Endothelial cell of umbilical vein (primary cell): ENCODE data around the gene ADCY5. TPM values are rescaled to one million over a fixed set of nuclear protein-coding genes. Genes with fewer than 3 reads are reported as not detected.

Source experiments
- BruUV-seq: library from RNA; stranded (reverse); fragments of 400-500 nt; replicated peaks from 2 replicates; lab custom pipeline; 2021; lab: Mats Ljungman, UMichigan
- CTCF ChIA-PET: fragments of 300-600, 350-600 bp; sonication (Branson Sonifier 250); formaldehyde crosslinking; loops from one replicate; lab custom pipeline; 2021; ENCODE audit warnings: antibody characterized with exemption, inconsistent platforms; lab: Charles Lee
- POLR2A ChIA-PET: fragments of 300-600, 350-600 bp; sonication (Branson Sonifier 250); formaldehyde crosslinking; loops from one replicate; lab custom pipeline; 2021; ENCODE audit warnings: antibody characterized with exemption, inconsistent platforms; lab: Charles Lee
- DNase-seq: peaks from one replicate; pipeline ENCODE4 v3.0.0-alpha.2; 2011; ENCODE audit warnings: low read depth, low spot score
- FAIRE-seq: peaks from 2 replicates; lab custom pipeline; 2011; peaks lifted over from hg19 to GRCh38; lab: Jason Lieb, UNC
- H2AFZ ChIP-seq: 2 replicates; pipeline ENCODE4 v1.6.0; 2012; ENCODE audit warnings: low read depth, low read length, control low read depth, inconsistent platforms
- H3K27ac ChIP-seq: 2 replicates; pipeline ENCODE4 v1.5.1; 2011; ENCODE audit warnings: low read depth, mild to moderate bottlenecking, control low read depth, low read length, moderate library complexity; ENCODE audit not compliant: insufficient read depth
- H3K27me3 ChIP-seq, 2 experiments: 2 replicates each; pipeline versions ENCODE4 v1.6.0 to v1.6.1; 2011; ENCODE audit warnings: low read length in 2 of 2, mixed read lengths in 1 of 2; ENCODE audit not compliant: control insufficient read depth in 2 of 2, insufficient read depth in 2 of 2
- H3K36me3 ChIP-seq, 2 experiments: 2 replicates in 1 of 2; 3 replicates in 1 of 2; pipeline ENCODE4 v1.5.1; 2011; ENCODE audit warnings: low read length in 2 of 2, mild to moderate bottlenecking in 1 of 2, moderate library complexity in 1 of 2; ENCODE audit not compliant: control insufficient read depth in 2 of 2, insufficient read depth in 2 of 2; ENCODE audit errors: extremely low read depth in 1 of 2
- H3K4me1 ChIP-seq: 3 replicates; pipeline ENCODE4 v1.5.1; 2011; ENCODE audit warnings: mild to moderate bottlenecking, low read length; ENCODE audit not compliant: control insufficient read depth, insufficient read depth; ENCODE audit errors: extremely low read depth
- H3K4me2 ChIP-seq: 2 replicates; pipeline ENCODE4 v1.6.1; 2011; ENCODE audit warnings: low read length, control low read depth, mixed read lengths; ENCODE audit not compliant: insufficient read depth
- H3K4me3 ChIP-seq, 3 experiments: fragments of 200-600 bp in 1 of 3; sonication (generic), shearing (Covaris generic) in 1 of 3; replicated peaks in 1 of 3; 2 replicates each; pipeline ENCODE4 v1.5.1; 2011 to 2016; ENCODE audit warnings: control low read depth in 3 of 3, low read length in 3 of 3, mild to moderate bottlenecking in 2 of 3, inconsistent platforms in 1 of 3, low read depth in 1 of 3, moderate library complexity in 1 of 3; ENCODE audit not compliant: insufficient read depth in 1 of 3
- H3K79me2 ChIP-seq: 2 replicates; pipeline ENCODE4 v1.6.0; 2012; ENCODE audit warnings: low read length, inconsistent platforms; ENCODE audit not compliant: control insufficient read depth, insufficient read depth
- H3K9ac ChIP-seq: replicated peaks from 2 replicates; pipeline ENCODE3; 2011; ENCODE audit warnings: low read length, control low read depth; ENCODE audit not compliant: insufficient read depth; ENCODE audit errors: extremely low read depth
- H3K9me1 ChIP-seq: replicated peaks from 3 replicates; pipeline ENCODE4 v1.6.0; 2011; ENCODE audit warnings: mild to moderate bottlenecking, low read length; ENCODE audit not compliant: control insufficient read depth, insufficient read depth; ENCODE audit errors: extremely low read depth
- H3K9me3 ChIP-seq: replicated peaks from 2 replicates; pipeline ENCODE4 v1.5.1; 2012; ENCODE audit warnings: low read length, inconsistent platforms; ENCODE audit not compliant: control insufficient read depth, insufficient read depth
- H4K20me1 ChIP-seq: replicated peaks from 2 replicates; pipeline ENCODE3; 2011; ENCODE audit warnings: mild to moderate bottlenecking, low read length; ENCODE audit not compliant: control insufficient read depth, insufficient read depth; ENCODE audit errors: extremely low read depth
- EZH2 ChIP-seq: IDR thresholded peaks from 2 replicates; pipeline ENCODE4 v1.6.1; 2012; ENCODE audit warnings: borderline replicate concordance, low read depth, mild to moderate bottlenecking, moderate library complexity, low read length, inconsistent platforms; ENCODE audit not compliant: severe bottlenecking
- FOS ChIP-seq: IDR thresholded peaks from 2 replicates; pipeline ENCODE4 v1.6.1; 2011; ENCODE audit warnings: mild to moderate bottlenecking, low read length, moderate library complexity, borderline replicate concordance; ENCODE audit not compliant: insufficient read depth
- GATA2 ChIP-seq: IDR thresholded peaks from 2 replicates; pipeline ENCODE4 v1.7.0; 2011; ENCODE audit warnings: low read depth, mild to moderate bottlenecking, moderate library complexity, mixed read lengths, low read length; ENCODE audit not compliant: insufficient read length, insufficient read depth
- JUN ChIP-seq: IDR thresholded peaks from 2 replicates; pipeline ENCODE4 v1.6.1; 2011; ENCODE audit warnings: borderline replicate concordance, low read depth; ENCODE audit not compliant: insufficient read length, insufficient read depth
- MYC ChIP-seq: IDR thresholded peaks from one replicate; pipeline ENCODE4 v1.6.1; 2011; ENCODE audit warnings: mild to moderate bottlenecking, low read depth, low read length
- POLR2A ChIP-seq: IDR thresholded peaks from 2 replicates; pipeline ENCODE4 v1.6.1; 2012; ENCODE audit warnings: low read depth, mild to moderate bottlenecking, control low read depth, low read length
- POLR2AphosphoS5 ChIP-seq: IDR thresholded peaks from 2 replicates; pipeline ENCODE4 v1.6.1; 2012; ENCODE audit warnings: low read depth, mild to moderate bottlenecking, control low read depth, low read length, moderate library complexity; ENCODE audit not compliant: insufficient read depth
- dilution Hi-C: fragments of 300-500 bp; cut with MboI; formaldehyde crosslinking; loops from one replicate; pipeline ENCODE4 v1.15.0; 2019; ENCODE audit warnings: low sequenced_read_pairs; ENCODE audit not compliant: extremely low pct_ligation_motif_present
- intact Hi-C: fragments of 100-400 bp; cut with micrococcal nuclease; formaldehyde crosslinking; loops from one replicate; pipeline ENCODE4 v1.10.0; 2022
- polyA plus RNA-seq, 4 experiments: library from polyadenylated mRNA; depleted of rRNA in 3 of 4; stranded (reverse) in 3 of 4; unstranded in 1 of 4; fragments of >200 nt; gene quantifications; 2 replicates each; pipeline versions ENCODE4 v1.2.1 to v1.2.3, GENCODE V29; 2011 to 2012; ENCODE audit warnings: missing spikeins in 1 of 4
- total RNA-seq: library from RNA; stranded (reverse); gene quantifications from 2 replicates; pipeline ENCODE4 v1.2.3, GENCODE V29; 2021
- TF ChIP-seq, protein P1 (sequence below), 2 donors: IDR thresholded peaks; 1 replicate in 1 of 2; 2 replicates in 1 of 2; pipeline ENCODE4 v1.5.1; 2011; ENCODE audit warnings: low read length in 2 of 2, mild to moderate bottlenecking in 2 of 2, moderate library complexity in 2 of 2, control low read depth in 1 of 2, inconsistent platforms in 1 of 2, low read depth in 1 of 2; ENCODE audit not compliant: insufficient read depth in 1 of 2; ENCODE audit errors: extremely low read depth in 1 of 2
- TF ChIP-seq, protein P2 (sequence below): IDR thresholded peaks from 2 replicates; pipeline ENCODE4 v1.6.1; 2011; ENCODE audit not compliant: insufficient read depth, insufficient read length

ADCY5 gene
- total and polyA plus RNA-seq, 2 donors (not counting 3 experiments of a cell fraction or from before 2014, with no cell fraction given) = 0.01 TPM; not detected in 1

DNA sequence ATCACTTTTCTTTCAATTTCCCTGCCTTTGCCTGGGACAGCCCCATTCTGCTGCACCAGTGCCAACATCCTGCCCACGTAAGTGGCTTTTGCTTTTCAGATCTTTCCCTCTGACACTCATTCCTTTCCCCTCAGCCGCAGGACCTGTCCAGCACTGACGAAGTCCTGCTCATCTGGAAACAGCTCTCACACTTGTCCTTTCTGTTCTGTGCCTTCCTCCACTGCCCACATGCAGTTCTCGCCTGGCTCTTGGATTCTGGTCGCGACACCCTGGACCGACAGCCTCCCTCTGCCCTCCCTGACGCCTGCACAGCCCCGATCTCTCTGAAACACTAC is 99.7 kb downstream of the ADCY5 start:
- Histone ChIP-seq H3K9me1 (no peaks in the 10 kb centered on the region), H3K4me2 (no peak overlapping the region), H3K79me2 (no peaks in the 10 kb centered on the region), H3K36me3 (no peaks in the 10 kb centered on the region), H3K9ac (no peak overlapping the region), H3K4me1 (no peaks in the 10 kb centered on the region), H3K4me3 (no peak overlapping the region), H4K20me1 (no peaks in the 10 kb centered on the region), H3K9me3 (no peaks in the 10 kb centered on the region), H3K27ac (no peak overlapping the region), H3K27me3 (no peaks in the 10 kb centered on the region), H2AFZ (no peak overlapping the region)
- TF ChIP-seq, protein P1, sequence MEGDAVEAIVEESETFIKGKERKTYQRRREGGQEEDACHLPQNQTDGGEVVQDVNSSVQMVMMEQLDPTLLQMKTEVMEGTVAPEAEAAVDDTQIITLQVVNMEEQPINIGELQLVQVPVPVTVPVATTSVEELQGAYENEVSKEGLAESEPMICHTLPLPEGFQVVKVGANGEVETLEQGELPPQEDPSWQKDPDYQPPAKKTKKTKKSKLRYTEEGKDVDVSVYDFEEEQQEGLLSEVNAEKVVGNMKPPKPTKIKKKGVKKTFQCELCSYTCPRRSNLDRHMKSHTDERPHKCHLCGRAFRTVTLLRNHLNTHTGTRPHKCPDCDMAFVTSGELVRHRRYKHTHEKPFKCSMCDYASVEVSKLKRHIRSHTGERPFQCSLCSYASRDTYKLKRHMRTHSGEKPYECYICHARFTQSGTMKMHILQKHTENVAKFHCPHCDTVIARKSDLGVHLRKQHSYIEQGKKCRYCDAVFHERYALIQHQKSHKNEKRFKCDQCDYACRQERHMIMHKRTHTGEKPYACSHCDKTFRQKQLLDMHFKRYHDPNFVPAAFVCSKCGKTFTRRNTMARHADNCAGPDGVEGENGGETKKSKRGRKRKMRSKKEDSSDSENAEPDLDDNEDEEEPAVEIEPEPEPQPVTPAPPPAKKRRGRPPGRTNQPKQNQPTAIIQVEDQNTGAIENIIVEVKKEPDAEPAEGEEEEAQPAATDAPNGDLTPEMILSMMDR (IDR thresholded peaks at IDR 0.05; ENCODE audit: extremely low read depth in 1 of 2, insufficient read depth in 1 of 2, low read depth in 1 of 2, low read length in 2 of 2) = no peak
- POLR2A ChIA-PET = no interaction called here
- DNase-seq = no peak
- dilution Hi-C loops (no loop called here), intact Hi-C loops (no loop called here)
- no TSS peak for BruUV-seq
- CTCF ChIA-PET = no interaction called here
- FAIRE-seq = no peak

DNA sequence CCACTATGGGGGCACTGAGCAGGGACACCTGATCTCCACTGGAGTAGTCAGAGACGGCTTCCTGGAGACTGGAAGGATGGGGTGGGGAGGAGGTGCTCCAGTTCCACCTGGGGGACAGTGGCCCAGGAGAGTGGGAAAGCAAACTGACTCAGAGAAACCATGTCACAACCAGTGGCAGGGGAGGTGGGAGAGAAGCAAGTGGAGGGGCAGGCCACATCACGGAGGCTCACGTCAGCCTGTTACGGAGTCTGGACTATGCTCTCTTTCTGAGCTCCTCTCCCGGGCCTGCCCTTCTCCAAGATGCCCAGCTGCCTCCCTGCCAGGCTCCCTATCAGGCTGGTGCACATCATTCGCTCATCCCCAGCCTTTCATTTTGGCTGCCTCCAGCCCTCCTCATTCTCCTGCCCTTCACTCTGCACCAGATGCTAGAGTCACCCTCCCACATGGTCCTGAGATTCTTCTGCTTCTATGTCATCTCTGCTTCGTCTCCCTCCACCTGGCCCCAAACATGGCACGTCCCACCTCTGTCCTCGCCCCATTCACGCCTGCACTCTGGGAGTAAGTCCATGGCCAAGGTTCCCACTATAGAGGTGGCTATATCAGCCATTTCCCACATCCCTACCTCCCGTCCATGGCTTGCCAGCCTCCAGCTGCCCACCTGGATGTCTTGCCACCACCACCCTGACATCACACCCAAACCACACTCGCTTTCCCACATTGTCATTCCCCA is 100.3 kb downstream of the ADCY5 start:
- Histone ChIP-seq H3K27me3 (no peaks in the 10 kb centered on the region), H3K36me3 (no peaks in the 10 kb centered on the region), H3K9ac (no peak overlapping the region), H3K79me2 (no peaks in the 10 kb centered on the region), H3K9me3 (no peaks in the 10 kb centered on the region), H3K4me2 (no peak overlapping the region), H3K4me1 (no peaks in the 10 kb centered on the region), H3K9me1 (no peaks in the 10 kb centered on the region), H2AFZ (no peak overlapping the region), H3K27ac (no peak overlapping the region), H3K4me3 (no peak overlapping the region), H4K20me1 (no peaks in the 10 kb centered on the region)
- POLR2A ChIA-PET = no interaction called here
- TF ChIP-seq GATA2 = no peak
- TF ChIP-seq FOS = no peak
- no peak for TF ChIP-seq POLR2AphosphoS5
- no peak for TF ChIP-seq POLR2A
- TF ChIP-seq, protein P2, sequence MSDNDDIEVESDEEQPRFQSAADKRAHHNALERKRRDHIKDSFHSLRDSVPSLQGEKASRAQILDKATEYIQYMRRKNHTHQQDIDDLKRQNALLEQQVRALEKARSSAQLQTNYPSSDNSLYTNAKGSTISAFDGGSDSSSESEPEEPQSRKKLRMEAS = no peak
- no peak for TF ChIP-seq MYC
- TF ChIP-seq JUN = no peak
- no peak for TF ChIP-seq EZH2
- DNase-seq = no peak
- intact Hi-C loops = no loop called here
- FAIRE-seq = no peak
- BruUV-seq = no TSS peak
- CTCF ChIA-PET = no interaction called here
- dilution Hi-C loops = no loop called here
